Mucosa of gallbladder (tissue), 1 donor: ENCODE measurements around the gene LGR6. TPM values are rescaled to one million over a fixed set of nuclear protein-coding genes. Genes with fewer than 3 reads are reported as not detected.

ENCODE experiments used
- DNase-seq: peaks from one replicate; pipeline ENCODE4 v3.0.0-alpha.2; 2020; ENCODE audit warnings: low spot score
- total RNA-seq: library from RNA; stranded (reverse); gene quantifications from one replicate; pipeline ENCODE4 v1.2.1, GENCODE V29; 2021
- donor health status: DM: no; HTN: no; CAD: no.

LGR6 gene
- total RNA-seq, 1 donor from 2014 or later: 60.7 TPM

DNA sequence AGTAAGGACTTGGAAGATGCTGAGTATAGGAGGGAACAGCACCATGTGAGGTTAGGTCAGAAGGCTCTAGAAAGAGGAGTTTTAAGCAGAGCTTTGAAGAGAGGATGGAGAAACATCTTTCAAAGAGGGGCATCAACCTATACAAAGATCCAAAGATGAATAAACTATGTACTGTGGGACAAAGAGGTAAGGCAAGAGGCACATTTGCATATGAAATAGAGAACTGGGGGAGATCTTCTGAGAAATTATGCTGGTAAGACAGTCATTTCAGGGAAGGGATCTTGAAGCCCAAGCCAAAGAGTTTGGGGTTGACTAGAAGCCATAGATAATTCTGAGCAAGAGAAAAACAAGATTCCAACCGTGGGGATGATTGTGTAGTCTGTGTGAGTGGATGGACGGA is 70.0 kb downstream of the LGR6 start:
- DNase-seq: no peak

DNA sequence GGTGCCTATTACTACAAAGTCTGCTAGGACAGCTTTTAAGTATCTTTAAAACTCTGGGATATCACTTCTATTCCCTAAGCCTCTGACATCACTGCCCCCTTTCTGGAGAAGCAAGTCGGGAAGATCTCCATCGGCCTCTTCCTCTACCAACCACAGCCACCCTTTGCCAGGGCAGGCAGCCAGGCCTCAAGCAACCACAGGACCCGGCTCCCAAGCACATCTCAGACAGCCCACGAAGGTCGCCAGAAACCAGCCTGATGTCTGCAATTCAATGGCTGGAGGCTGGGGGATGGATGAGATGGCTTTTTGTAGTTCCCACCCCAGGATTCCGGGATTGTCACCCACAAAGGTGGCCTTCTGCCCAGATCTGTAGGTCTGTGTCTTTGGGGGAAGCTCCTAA is 70.7 kb downstream of the LGR6 start:
- no peak for DNase-seq

DNA sequence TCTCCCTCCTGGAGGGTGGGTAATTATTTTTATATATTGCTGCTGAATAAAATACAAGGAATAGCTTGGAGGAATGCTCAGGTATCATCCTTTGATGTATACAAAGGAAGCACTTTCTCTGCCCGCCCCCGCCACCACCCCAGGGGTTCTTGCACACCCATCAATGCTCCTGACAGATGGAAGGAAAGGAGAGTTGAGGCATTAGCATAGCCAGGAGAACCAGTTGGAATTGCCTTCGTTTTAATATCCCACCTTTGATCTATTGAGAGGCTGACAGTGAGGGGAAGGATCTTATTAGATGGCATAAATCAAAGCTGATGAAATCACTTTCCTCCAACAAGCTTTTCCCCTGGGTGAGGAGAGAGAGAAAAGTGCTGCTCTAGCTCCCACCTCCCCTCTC is 71.1 kb downstream of the LGR6 start:
- DNase-seq: no peak

DNA sequence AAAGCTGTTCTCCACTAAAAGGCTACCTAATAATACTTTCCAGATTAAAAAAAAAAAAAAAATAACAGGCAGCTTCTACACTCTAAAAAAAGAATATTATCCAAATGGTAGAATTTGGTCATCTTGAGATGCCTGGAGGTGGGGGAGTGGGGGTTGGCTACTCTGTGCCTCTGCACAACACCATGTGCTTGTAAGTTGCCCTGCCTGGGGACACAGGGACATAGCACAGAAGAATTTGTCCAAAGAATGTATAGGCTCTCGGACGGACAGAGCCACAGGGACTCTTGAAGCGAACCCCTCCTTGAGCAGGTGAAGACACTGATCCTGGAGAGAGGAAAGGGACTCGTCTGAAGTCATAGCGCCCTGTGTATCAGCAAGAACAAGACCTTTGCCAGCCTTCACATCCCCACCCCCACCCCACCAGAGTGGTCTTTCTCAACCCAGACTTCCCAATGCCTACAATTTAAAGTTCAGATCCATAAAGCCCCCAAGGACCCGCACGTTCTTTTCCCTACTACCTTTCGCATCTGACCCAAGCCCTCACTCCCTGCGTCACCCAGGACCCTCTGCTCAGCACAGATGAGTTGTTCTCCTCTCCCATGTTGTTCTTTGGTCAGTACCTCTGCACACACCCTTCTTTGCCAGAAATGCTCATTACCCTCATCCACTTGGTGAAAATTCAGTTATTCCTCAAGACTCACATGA is 72.6 kb downstream of the LGR6 start:
- DNase-seq: no peak

DNA sequence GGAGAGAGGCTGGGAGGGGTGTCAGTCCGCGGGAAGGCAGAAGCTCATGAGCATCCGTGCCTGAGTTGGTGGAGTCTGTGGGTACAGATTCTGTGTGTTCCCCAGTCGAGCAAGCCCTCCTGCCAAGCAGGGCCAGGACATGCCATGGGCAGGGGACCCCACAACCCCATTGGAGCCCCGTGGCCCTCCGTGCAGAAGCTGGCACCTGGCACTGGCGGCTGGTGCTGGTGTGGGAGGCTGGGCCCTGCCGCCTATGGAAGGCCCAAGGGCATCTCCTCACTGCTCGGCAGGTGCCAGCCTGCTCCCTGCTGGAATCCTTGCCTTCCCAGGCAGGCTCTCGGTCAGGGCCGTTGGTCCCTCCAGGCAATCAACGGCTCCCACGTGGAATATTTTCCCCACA is 74.4 kb downstream of the LGR6 start:
- DNase-seq: no peak

DNA sequence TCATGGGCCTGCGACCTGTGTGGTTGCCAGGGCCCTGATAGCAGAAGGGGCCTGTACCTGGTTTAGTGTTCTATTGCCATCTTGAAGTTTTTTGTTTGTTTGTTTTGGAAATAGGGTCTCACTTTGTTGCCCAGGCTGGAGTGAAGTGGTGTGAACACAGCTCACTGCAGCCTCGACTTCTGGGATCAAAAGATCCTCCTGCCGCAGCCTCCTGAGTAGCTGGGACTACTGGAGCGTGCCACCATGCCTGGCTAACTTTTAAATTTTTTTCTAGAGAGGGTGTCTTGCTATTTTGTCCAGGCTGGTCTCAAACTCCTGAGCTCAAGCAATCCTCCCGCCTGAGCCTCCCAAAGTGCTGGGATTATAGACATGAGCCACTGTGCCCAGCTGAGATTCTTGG is 75.2 kb downstream of the LGR6 start:
- DNase-seq: no peak

DNA sequence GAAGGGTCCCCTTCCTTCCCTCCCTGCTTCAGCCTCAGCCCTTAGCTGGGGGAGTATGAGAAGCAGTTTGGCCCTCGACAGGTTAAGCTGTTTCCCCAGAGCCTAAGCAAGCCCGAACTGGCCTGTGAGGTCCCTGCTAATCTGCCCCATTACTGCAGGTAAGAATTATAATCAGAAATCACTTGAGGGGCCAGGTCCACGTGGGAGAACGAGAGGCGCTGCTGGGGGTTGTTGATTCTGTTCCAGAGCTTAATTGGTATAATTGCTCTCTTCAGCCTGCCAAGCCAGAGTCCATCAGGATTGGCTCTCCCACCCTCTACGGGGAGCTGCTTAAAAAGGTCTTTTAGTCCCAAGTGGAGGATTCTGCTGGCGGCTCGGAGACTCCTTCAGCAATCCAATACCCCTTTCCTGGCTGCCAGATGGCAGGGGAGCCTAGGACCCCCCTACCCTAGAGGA is 77.3 kb downstream of the LGR6 start:
- no peak for DNase-seq

DNA sequence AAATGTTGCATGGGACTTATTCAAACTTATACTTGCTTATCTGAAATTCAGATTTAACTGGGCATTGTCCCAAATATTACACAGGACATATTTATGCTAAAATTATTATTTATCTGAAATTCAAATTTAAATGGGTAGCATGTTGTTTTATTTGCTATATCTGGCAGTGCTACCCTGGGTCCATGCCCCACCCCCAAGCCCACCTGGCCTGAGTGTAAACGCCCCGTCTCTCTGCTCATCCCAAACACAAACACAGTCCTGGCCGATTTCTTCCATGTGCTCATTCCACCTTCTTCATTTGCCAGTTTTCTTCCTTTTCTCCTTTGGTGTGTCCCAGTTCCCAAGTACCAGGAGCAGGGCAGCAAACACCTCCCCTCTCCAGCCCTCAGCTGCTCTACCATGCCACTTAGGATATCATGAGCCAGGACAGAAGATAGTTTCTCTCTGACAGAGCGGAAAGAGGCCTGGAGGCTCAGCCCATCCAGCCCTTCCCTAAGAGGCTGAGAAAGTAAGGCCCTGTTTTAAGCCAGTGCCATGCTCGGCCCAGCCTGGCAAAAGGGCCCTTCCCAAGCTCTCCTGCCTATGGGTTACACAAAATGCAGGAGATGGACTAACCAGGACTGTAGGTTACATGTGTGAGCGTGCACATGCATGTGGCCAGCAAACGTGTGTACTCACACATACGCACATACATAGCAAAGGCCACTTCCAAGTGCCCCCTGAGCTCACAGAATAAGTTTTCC is 78.7 kb downstream of the LGR6 start:
- DNase-seq: no peak

DNA sequence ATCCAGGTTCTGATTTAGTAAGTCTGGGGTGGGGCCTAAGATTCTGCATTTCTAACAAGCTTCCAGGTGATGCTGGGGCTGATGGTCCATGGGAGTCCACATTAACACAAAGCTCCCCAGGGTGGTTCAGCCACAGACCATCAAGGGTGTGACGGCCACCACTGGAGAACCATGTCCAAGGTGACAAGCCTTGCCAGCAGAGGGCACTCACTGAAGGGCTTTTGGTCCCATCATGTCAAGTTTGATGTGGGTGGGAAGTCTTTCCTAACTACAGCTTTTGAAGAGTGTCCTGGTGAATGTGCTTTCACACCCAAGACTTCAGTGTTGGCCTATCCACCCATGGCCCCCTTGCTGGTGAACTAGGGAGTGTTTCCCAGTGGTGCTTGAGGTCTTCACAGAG is 81.0 kb downstream of the LGR6 start:
- no peak for DNase-seq

DNA sequence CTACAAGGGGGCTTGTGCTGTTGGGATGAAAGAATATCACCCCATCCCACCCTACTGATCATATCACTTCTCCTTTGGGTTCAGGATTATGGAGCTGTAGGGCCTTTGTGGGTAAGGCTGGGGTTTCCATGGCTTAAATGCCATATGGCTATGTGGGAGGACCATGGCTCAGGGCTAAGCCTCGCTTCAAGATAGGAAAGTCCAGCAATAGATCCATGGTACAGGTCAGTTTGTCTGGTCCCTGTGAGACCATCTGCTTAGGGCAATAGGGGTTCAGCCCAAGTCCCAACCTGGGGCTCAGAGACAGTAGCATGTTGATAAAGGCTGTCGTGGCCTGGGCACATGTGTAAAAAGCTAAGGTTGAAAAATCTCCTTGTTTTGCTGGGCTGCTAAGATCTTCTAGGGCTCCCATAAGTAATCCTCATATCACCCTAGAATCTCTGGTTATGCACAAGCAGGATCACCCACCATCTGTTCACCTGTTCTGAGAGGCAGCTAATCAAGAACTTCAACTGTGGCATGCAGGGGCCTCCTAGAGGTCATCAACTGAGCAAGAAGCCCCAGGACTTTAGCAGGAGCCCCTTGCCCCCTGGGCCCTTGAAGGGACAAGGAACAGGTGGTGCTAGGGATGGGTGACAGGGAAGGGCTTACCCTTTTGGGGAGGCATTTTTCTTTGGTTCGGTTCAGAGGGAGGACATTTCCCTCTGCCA is 81.6 kb downstream of the LGR6 start:
- no peak for DNase-seq

DNA sequence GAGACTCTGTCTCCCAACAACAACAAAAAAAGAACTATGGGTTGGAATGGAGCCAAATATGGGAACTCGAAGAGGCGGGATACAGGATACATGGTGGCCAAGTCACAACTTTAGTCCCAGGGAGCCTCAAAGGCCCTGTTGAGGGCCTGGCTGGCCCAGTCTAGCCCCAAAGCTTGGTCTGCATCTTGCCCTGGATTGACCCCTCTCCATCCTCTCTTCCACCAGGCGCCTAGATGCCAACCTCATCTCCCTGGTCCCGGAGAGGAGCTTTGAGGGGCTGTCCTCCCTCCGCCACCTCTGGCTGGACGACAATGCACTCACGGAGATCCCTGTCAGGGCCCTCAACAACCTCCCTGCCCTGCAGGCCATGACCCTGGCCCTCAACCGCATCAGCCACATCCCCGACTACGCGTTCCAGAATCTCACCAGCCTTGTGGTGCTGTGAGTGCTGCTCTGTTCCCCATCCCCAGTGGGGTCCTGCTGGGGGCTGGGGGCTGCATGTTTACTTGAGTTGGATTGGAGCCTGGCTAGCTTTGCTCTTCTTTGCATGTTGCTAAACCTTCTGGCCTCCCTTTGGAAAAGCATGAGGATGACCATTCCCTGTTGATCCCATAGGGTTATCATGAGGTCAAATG is 82.6 kb downstream of the LGR6 start:
- no peak for DNase-seq

DNA sequence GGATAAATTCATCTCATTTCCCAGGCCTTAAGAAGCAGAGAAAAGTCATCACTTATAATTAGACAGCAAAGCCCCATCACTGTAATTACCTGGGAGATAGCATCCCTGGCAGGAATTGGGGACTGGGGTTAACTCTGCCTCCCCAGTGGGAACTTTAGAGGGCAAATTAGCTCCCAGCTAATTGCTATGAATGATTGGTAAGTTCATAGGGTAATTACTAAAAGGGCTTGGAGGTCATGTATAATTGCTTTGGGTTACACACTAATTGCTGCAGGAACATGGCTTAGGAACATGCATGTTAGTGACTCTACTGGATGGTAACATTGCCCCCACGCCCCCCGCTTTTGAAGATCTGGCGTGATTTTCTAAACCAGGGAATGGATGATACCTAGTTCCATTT is 83.3 kb downstream of the LGR6 start:
- no peak for DNase-seq

DNA sequence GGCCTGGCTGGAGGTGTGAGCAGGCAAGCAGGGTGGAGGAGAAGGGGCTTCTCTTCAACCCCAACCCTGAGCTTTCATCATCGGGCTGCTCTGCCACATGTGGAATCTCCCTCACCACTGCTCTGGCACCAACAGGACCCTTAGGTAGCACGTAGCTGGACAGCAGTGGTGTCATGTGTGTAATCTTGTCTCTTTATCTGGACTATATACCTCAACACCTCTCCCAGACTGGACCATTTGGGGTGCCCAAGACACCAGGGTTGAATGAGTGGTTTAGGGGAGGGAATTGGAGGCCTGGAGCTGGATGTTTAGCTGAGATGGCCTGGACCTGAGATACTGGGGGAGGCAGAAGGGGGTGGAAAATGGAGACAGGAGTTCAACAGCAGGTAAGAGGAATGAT is 85.2 kb downstream of the LGR6 start:
- DNase-seq: no peak

DNA sequence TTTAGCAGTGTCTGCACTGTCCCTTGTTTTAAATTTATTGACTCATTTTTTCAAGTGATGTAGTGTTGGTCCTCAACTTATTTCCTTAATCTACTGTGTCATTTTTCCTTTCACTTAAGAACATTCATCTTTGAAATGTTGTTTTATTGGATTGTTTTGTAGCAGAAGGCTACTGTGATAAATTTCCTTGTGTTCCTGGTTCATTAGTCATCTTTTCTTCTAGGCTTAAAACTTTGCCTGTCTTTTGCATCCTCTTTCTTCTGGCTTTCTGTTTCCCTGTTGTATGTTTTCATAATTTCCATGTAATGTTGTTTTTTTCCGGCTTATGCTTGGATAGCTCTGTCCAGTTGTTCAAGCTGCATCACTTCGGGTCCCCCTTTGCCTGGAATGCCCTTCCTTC is 86.2 kb downstream of the LGR6 start:
- DNase-seq: no peak

DNA sequence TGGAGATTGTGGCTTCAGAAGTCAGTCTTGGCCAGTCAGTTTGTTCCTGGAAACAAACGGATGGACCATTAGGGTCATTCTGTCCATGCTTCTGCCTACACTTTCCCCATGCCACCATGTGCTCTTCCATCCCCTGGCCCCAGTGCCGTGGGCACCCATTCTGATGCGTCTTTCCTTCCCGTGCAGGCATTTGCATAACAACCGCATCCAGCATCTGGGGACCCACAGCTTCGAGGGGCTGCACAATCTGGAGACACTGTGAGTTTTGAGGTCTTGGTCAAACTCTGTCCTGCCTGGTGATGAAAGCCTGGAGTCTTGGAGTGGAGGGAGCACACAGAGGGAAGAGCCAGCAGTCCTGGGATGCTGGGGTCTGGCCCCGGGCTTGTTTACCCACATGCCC is 87.0 kb downstream of the LGR6 start:
- no peak for DNase-seq

DNA sequence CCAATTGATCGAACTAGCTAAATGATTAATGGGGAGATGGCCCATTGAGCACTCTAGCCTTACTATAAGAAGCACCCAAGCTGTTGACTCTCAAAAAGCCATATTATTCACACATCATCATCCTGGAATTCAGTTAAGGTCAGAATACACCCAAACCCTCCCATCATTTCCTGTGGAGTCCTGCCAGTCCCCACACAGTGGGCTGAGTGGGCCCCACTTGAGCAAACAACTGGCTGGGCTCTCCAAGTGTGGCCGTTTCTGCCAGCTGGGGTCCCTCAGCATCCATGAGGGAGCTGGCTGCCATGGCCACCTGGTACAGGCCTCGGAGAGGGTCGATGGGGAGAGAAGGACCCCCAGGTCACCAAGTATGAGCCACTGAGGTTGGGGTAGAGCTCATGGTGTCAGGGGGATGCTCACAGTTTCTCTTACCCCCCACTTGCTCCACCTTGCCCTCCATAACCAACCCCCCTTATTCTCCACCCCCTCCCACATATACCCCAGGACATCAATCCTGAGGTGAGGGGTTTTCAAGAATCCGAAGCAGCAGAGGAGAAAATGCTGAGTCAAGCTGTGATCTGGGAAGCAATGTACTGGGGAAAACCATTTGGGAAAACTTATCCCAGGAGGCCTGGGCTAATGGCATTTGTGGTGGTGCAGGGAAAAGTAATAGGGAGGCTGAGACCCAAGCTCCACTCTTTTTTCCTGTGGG is 87.9 kb downstream of the LGR6 start:
- DNase-seq: no peak

DNA sequence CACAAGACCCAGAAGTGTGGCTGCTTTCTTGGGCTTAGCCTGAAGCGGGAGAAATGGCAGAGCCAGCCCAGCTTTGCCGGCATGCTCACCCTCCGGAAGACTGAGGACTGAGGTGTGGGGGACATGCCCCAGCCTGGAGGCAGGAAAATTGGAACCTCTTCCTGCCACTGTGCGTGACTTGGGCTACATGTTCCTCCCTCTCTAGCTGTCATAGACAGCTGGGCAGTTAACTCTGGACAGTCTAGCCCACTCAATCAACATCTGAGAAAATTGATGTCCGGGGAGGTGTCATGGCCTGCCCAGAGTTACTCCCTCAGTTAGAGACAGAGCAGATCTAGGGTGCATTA is 88.4 kb downstream of the LGR6 start:
- no peak for DNase-seq

DNA sequence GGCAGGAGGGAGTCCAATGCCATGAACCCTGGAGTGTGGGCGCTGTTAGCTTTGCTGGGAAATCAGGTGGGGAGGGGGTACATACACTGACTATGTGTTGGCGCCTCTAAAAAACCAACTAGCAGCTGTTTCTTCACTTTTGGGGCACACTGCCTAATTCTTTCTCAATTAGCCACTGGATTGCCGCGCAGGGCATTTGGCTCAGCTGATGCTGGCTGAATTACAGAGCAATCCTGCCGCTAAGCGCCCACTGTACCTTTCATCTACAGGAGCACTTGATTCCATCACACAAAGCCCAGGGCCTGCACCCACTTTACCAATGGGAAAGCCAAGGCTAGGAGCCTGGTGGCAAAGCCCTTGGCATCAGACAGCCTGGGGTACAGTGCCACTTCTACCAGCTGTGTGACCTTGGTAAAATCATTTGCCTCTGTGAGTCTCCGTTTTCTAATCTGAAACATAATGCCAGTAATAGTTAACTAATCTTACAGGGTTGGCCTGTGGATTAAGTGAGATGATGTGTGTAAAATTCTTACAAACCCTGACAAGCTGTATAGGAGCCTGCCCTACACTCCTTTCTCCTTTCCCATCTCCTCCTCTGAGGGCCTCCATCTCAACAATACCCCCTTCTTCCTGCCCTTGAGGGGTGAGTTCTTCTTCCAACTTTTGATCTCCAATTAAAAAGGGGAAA is 89.1 kb downstream of the LGR6 start:
- DNase-seq: no peak

DNA sequence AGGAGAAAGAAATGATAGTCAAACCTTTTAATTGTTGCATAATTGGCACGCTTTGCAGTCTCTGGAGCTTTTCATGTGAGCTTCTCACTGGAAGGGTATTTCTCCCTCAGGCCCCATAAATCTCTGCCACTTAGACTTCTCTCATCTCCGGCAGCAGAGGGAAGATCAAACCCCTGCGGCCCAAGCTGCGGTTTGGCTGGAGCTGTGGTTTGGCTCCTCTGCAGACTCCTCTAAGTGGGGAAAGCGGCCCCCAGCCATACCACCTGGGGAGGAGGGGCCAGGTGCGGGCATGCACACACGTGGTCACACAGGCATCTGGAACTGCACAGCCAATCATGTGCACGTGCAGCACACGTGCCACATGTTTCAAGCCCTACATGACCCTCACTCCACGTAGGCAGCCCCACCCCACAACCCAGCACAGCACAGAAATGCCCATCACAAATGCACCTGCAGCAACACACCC is 89.8 kb downstream of the LGR6 start:
- DNase-seq: no peak

DNA sequence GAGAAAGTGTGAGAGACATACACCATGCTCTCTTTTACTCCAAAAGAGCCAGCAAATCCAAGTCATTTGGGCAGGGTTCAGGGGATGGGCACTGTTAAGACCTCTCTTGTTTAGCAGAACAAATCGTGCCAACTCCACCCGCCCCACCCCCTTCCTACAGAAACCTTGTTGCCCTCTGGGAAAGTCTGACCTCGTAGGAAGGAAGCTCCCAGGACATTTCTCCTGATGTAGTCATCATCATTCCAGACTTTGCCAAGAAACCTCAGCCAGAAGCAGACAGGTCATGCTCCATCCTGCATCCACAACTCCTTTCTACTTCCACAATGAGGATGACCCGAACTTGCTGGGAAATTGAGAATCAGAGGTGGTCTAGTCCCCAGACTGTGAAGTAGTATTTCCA is 90.4 kb downstream of the LGR6 start:
- no peak for DNase-seq

DNA sequence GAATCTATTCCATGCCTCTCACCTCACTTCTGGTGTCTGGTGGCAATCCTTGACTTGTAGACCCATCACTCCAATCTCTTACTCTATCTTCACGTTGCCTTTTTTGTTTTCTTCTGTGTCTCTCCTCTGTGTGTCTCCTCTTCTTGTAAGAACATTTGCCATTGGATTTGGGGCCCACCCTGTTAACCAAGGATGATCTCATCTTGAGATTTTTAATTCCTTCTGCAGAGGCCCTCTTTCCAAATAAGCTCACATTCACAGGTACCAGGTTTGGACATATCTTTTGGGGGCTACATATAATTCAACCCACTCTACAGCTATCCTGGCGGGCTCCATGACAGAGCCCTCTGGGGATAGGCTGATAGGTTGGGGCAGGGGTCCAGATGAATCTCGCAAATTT is 92.3 kb downstream of the LGR6 start:
- no peak for DNase-seq
